Stimulated activated CD8-positive, alpha-beta memory T cell treated with anti-CD3 and anti-CD28 coated beads, Interleukin-7, amount 100 ng/mL, for 48 hours (primary cell): ENCODE measurements around the gene RETREG2.

ENCODE experiments used
- DNase-seq, 2 donors: peaks; one replicate each; pipeline ENCODE4 v3.0.0-alpha.2; 2020; ENCODE audit warnings: low read depth in 1 of 2; ENCODE audit errors: extremely low read depth in 1 of 2

RETREG2 gene

GRCh38 chr2:219177552-219178376 is at the start of gene RETREG2:
RETREG2 (plus strand) TSS chr2:219178275; CDS start chr2:219178353, 78 bp downstream.
- peak in 1 of 2 donors; percentile 61 for DNase-seq

GRCh38 chr2:219128396-219128795 is 49.7 kb upstream of the RETREG2 start:
- DNase-seq: no peak

DNA sequence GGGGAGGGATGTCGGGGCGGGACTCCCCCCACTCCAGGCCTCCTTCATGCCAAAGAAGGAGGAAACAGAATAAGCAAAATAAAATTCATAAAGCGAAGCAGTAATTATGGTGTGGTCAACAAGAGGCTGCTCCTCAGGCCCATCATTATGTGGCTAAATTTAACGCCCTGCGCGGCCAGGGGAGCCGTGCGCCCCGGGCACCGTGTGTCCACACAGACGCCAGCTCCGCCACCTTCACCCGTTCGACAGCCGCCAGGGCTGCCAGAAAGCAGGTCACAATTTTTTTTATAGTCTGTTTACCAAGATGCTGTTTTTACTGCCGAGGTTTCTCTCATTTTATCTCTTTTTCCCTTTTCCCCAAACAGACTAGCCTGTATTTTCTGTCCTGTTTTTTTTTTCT is 48.5 kb upstream of the RETREG2 start:
- DNase-seq: no peak

DNA sequence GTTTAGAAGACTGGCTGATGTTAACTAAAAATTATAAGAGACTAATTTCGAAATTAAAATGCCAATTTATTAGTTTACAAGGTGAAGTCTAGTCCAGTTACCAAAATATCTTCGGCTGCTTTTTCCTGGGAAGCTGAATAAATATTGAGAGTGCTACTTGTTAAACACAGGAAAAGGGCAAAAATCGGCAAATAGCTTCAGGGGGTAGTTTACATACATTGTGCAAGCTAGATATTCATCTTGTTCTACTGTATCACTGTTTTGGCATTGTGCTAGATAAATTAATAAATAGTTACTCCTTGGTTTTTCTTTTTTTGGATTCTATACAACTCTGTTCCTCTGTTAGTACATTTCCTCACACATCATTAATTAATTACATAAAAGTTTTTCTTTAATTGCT is 46.7 kb upstream of the RETREG2 start:
- no peak for DNase-seq

- no peak for DNase-seq
These were observed 46.3 kb upstream of the RETREG2 start for GRCh38 chr2:219131744-219132143.

DNA sequence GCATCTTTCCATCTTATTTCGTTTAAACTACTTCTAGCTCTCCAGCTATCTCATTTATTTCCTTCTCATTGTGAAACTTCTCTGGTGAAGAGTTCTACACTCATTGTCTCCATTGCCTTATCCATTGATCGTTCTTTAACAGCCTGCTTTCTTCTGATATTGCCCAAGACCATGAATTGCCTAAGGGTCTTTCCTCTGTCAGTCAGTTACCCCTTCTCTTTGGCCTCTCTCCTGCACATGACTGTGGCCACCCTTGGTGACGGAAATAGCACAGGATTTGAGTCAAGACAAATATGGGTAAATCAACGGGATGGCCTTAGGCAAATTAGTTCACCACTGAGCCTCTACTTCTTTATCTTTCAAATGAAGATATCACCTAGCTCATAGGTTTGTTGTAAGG is 44.1 kb upstream of the RETREG2 start:
- DNase-seq: no peak

- DNase-seq: no peak
These were observed 37.4 kb upstream of the RETREG2 start for GRCh38 chr2:219140722-219141121.

DNA sequence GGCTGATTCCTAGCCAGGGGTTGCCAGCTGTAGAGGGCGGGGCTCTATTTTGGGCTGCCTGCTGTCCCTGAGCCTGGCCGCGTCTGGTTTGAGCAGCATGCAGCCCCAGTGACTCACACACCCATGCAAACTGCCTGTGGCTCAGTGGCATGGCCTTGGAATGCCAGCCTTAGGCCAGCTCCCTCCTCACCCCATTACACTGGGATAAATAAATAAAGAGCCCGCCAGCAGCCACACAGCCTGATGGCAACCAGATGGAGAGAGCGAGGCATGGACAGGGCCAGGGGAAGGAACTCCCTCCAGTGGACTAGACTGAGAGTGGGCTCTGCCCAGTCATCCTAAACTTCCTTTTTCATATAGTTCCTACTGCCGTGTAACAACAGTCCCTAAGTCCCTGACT is 35.7 kb upstream of the RETREG2 start:
- DNase-seq: no peak

- DNase-seq: no peak
These were observed 28.4 kb upstream of the RETREG2 start for GRCh38 chr2:219149667-219150066.

- DNase-seq: no peak
These were observed 22.9 kb upstream of the RETREG2 start for GRCh38 chr2:219155054-219155644.

- no peak for DNase-seq
These were observed 20.7 kb upstream of the RETREG2 start for GRCh38 chr2:219157396-219157795.

DNA sequence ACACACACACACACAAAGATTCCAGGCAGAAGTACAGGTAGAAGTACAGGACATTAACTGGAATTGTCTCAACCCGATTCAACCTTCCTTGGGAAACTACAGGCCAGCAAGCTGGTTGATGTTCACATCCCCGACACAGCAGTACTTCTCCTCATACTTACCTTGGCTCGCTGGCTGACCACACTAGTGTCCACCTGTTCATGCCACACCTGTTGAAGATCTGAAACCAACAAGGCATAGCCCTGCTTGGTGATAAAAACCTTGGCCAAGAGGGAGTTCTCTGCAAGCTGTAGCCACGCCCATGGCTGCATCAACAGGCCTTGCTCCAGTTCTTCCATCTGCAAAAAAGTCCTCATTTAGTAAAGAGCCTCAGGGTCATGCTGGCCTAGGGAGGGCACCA is 20.1 kb upstream of the RETREG2 start:
- DNase-seq: no peak

GRCh38 chr2:219158586-219158985 is 19.5 kb upstream of the RETREG2 start:
- DNase-seq: no peak

DNA sequence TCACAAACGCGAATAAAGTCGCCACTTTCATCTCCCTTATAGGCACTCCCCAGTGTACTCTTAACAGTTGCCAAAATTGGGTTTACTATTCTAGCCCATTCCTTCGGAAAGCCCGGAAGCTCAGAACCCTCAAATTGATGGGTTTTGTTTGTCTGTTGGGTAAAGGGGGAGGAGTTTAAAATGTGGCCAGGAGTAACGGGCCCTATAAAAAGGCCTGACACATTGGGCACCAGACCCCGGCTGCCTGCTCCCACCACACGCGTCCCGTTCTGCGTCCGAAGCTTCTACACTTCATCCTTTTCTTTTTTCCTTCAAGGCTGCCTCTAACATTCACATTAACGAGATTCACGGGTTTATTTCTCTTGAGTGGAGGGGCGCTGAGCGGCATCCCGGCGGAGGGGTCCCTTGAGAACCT is 18.3 kb upstream of the RETREG2 start:
- DNase-seq: no peak

- DNase-seq: peak; percentile 81 to 90
These were observed 17.7 kb upstream of the RETREG2 start, which contains the start of gene NHEJ1 for GRCh38 chr2:219160186-219161017. NHEJ1 (minus strand) TSS chr2:219160815; CDS start chr2:219158362, 2,453 bp downstream.

DNA sequence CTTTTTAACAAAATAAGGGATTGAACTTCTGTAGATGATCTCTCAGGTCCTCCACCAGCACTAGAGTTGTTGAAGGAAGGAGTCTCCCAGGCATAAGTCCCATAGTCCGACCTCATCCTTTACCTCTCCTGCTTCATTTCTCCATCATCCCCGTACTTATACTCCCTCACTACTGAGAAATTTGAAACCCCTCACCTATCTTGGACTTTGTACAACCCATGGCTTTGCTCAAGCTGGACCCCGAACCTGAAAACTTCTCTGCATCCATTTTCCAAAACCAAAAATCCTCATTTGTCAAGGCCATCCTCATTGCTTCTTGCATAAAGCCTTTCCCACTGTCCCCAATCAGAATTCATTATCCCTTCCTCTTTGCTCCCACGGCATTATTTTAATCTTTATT is 17.0 kb upstream of the RETREG2 start:
- no peak for DNase-seq

DNA sequence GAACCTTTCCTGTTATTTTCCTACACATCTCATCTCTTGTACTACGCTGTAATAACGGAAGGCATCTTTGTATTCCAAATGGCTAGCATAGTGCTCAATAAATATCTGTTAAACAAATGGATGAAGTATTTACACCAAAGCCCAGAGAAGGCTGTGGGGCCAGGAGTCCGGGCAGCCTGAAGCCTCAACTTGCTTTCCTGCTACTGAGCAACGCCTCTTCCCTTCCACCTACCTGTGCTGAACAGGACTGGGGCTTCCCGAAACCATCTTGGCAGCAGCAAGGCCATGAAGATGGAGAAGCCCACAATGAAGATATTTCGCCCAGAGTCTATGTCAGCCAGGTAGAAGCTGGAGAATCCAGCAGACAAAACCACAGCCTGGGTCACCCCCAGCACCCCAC is 14.9 kb upstream of the RETREG2 start:
- DNase-seq: no peak

DNA sequence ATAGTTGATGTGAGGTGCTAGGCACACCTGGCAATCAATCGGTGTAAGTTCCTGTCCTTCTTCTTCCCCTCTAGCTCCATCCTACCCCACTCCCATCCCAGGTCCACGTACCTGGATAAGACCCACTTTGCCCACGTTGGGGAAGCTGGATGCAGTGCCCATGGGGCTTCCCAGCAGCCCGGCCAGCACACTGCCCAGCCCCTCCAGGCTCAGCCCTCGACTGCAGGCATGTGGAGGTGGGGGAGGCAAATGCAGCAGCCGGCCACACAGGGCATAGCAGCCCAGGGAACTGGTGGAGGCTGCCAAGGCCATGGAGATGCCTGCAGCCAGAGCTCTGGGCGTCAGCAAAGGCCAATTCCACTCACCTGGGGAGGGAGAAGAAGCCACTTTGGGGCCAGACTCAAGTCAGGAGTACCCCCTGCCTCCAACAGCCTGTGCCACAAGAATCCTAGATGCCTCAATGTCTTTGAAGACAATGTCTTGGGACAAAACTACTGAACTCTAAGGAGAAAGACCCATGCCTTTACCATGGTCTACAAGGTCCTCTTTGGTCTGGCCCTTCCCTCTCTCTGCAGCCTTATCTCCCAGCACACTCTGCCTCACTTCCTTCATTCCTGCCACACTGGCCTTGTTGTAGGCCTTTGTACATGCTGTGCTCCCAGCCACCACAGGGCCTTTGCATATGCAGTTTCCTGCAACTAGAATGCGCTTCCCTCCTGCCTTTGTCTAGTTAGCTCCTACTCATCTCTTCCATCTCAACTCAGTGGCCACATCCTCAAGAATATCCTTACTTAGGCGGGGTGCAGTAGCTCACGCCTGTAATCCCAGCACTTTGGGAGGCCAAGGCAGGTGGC is 12.8 kb upstream of the RETREG2 start:
- DNase-seq: no peak

- no peak for DNase-seq
These were observed 10.1 kb upstream of the RETREG2 start for GRCh38 chr2:219167997-219168396.

- DNase-seq: no peak
These were observed 9.5 kb upstream of the RETREG2 start for GRCh38 chr2:219168526-219168925.

- no peak for DNase-seq
These were observed 9.1 kb upstream of the RETREG2 start for GRCh38 chr2:219168932-219169331.
